Measurements from ENCODE around the gene SGMS1.
A peak's percentile ranks its signal among the peaks of the same experiment; 100 is the strongest.

The SGMS1 gene

DNA sequence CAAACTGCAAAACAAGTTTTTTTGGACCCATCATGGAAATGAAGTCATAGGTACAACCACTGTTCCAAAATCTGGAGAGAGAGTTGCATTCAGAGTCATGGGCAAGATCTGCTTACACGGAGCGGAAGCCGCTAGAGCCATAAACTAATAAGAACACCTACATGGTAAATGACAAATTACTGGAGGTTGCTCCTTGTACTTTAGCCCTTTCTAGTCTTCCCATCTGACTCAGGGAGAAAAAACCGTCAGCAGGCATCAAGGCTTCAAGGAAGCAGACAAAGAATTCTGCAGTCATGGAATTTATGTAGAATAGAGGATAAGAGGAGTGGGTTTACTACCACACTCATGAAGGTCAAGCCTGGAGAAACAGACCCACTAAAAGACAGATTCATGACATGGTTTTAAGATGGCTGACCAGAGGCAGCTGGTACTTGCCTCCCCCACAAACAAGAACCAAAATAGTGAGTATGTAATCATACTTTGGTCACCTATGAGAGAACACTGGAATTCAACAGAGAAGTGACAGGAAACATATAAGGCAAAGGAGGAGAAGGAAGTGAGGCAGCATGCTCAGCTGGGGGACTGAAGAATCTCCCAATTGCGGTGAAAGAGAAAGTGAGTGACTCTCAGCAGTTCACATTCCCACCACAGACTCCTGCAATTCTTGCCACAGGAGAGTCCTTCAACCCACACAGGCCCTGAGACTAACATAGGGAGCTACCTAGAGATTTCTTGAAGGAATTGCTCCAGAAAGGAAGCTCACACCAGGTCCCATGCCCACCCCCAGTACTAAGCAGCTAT is 330.0 kb downstream of the SGMS1 start:
- H3K4me3 ChIP-seq (ENCODE audit: low read depth, low read length), result no peak overlapping the region
- TF ChIP-seq, protein P1, sequence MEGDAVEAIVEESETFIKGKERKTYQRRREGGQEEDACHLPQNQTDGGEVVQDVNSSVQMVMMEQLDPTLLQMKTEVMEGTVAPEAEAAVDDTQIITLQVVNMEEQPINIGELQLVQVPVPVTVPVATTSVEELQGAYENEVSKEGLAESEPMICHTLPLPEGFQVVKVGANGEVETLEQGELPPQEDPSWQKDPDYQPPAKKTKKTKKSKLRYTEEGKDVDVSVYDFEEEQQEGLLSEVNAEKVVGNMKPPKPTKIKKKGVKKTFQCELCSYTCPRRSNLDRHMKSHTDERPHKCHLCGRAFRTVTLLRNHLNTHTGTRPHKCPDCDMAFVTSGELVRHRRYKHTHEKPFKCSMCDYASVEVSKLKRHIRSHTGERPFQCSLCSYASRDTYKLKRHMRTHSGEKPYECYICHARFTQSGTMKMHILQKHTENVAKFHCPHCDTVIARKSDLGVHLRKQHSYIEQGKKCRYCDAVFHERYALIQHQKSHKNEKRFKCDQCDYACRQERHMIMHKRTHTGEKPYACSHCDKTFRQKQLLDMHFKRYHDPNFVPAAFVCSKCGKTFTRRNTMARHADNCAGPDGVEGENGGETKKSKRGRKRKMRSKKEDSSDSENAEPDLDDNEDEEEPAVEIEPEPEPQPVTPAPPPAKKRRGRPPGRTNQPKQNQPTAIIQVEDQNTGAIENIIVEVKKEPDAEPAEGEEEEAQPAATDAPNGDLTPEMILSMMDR (IDR thresholded peaks at IDR 0.05; ENCODE audit: low read depth, low read length), result no peak

DNA sequence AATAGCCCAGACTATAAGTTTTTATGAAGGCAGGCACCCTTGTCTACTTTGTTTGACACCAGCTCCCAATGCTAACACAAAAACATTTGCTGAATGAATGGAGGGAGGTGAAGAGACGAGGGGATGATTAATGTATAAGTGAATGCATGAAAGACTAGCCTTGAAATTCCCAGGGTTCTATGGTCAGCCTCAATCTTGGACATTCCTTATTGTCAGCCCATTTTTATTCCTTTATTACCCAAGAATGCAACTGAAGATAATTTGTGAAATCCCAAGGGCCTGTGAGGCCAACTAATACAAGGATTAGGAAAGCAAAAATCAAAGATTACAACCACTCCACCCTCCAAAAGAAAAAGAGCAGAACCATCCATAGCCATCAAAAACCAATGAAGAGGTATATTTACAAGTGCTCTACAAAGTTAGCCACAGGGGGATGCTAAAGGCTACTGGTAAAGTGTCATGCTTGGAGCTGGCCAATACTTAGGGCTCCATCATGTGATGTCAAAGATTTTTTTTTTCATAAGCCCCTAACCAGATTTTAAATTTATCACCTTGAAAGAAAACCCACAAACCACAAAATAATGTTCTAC is 332.4 kb downstream of the SGMS1 start:
- TF ChIP-seq, protein P1 (IDR thresholded peaks at IDR 0.05; ENCODE audit: low read depth, low read length), result peak; percentile 46; the same call in 1 of the 2 replicates

DNA sequence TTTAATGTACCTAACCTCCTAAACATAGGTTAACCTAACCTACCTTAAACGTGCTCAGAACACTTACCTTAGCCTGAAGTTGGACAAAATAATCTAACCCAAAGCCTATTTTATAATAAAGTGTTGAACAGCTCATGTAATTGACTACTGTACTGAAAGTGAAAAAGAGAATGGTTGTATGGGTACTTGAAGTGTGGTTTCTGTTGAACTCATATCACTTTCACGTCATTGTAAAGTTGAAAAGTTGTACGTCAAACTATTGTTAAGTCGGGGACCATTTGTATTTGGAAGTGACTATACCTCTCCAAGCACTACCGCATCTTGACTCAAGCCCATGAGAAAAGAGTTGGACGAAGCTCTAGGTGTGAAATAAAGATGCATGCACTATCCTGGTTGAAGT is 334.6 kb downstream of the SGMS1 start:
- H3K4me3 ChIP-seq (ENCODE audit: low read depth, low read length), result no peak overlapping the region
- TF ChIP-seq, protein P1 (IDR thresholded peaks at IDR 0.05; ENCODE audit: low read depth, low read length), result no peak

More for the DNA sequence above, 332.4 kb downstream of the SGMS1 start:
- H3K4me3 ChIP-seq (ENCODE audit: low read depth, low read length), result no peak overlapping the region

DNA sequence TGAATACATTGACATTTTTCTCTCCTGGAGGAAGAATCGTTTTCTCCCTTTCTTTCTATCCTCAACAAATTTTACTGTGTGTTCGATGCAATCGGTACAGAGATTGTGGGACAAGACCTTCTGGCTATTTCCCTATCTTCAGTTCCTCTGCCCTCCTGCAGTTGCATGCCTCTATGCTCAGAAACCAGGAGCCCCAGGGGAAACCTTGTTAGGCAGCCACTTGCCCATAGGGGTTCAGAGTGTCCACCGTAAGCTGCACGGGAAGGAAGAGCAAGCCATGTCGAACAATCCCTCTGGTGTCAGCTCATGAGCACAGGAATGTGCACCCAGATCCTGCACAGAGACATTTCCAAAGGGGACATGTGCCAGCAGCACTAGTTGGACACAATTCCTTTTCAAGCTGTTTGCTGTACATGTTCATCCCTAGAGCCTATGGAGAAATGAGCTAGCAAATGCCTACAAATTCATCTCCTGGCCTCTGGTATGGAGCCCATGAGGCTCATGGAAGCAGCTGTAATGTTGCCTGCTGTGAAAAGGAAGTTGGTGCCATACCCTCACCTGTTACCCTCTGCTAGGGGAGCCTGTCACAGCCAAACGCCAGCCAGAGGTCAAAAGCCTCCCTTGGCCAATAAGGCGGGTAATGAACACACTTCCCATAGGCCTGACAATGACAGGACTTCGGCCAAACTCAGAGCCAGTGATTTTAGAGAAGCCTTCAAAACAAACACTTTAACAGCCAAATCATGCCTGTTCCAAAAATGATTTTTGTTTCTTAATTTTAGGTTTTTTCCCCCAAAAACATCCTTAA is 336.6 kb downstream of the SGMS1 start:
- TF ChIP-seq, protein P1 (IDR thresholded peaks at IDR 0.05; ENCODE audit: low read depth, low read length), result no peak

GRCh38 chr10:50286517-50286916 is 337.2 kb downstream of the SGMS1 start:
- H3K4me3 ChIP-seq (ENCODE audit: low read depth, low read length), result no peak overlapping the region
- TF ChIP-seq, protein P1 (IDR thresholded peaks at IDR 0.05; ENCODE audit: low read depth, low read length), result no peak

More for the DNA sequence above, 336.6 kb downstream of the SGMS1 start:
- H3K4me3 ChIP-seq (ENCODE audit: low read depth, low read length), result no peak overlapping the region

DNA sequence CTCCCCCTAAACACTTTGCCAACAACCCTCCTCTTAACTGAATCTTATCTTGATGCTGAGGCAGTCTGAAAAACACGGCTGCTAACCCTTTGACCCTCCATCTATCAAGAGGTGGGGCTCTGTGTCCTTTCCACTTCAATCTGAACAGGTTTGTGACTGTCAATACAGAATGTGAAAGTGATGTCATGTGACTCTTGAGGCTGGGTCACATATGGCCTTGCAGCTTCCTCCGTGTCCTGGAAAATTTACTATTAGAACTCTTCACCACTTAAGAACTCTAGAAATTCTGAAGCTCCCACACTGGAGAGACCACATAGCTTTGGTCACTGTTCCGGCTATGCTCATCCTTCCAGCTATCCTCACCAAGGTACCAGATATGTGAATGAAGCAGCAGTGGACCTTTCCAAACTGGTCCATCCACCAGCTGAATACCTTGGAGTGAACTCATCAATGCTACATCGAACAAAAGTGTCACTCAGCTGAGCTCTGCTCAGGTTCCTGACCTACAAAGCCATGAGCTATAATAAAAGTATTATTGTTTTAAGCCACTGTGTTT is 341.7 kb downstream of the SGMS1 start:
- TF ChIP-seq, protein P1 (IDR thresholded peaks at IDR 0.05; ENCODE audit: low read depth, low read length), result no peak
- H3K4me3 ChIP-seq (ENCODE audit: low read depth, low read length), result no peak overlapping the region
